Measurements from ENCODE around the gene LIFR. TPM values are rescaled to one million over a fixed set of nuclear protein-coding genes. Genes with fewer than 3 reads are reported as not detected.
"Not testable (repeated sequence)": the region's sequence is repeated elsewhere in the genome, so short reads cannot be mapped to it uniquely, and the experiment has no call there.

The LIFR gene
- polyA plus RNA-seq, 10 donors, result 34.4 to 55.7 (median 46.4) TPM

GRCh38 chr5:38527475-38527874 is 29.0 kb downstream of the LIFR start:
- DNase-seq, result no peak

- DNase-seq, result no peak
Measured at GRCh38 chr5:38524022-38524421, 32.4 kb downstream of the LIFR start.

DNA sequence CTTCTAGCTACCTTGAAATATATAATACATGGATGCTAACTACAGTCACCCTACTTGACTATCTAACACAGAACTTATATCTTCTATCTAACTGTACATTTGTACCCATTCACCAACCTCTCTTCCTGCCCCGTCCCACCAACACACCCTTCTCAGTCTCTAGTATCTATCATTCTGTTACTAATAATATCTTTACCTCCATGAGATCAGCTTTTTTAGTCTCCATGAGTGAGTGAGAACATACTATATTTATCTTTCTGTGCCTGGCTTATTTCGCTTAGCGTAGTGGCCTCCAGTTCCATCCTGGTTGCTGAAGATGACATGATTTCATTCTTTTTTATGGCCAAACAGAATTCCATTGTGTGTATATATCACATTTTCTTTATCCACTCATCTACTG is 37.0 kb downstream of the LIFR start:
- no peak for DNase-seq

DNA sequence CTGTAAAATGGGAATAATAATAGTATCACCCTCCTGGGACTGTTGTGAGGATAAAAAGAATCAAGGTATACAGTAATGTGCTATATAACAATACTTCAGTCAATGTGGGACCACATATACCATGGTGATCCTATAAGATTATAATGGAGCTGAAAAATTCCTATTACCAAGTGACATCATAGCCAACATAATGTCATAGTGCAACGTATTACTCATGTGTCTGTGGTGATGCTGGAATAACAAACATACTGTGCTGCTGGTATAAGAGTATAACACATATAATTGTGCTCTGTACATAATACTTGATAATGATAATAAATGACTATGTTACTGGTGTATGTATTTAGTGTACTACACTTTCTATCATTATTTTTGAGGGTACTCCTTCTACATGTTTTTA is 38.1 kb downstream of the LIFR start:
- DNase-seq, result no peak

DNA sequence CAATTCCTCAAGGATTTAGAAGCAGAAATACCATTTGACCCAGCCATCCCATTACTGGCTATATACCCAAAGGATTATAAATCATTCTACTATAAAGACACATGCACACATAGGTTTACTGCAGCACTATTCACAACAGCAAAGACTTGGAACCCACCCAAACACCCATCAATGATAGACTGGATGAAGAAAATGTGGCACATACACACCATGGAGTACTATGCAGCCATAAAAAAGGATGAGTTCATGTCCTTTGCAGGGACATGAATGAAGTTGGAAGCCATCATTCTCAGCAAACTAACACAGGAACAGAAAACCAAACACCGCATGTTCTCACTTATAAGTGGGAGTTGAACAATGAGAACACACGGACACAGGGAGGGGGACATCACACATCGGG is 39.8 kb downstream of the LIFR start:
- DNase-seq, result not testable (repeated sequence)

GRCh38 chr5:38515646-38516045 is 40.8 kb downstream of the LIFR start:
- DNase-seq, result no peak

GRCh38 chr5:38515092-38515491 is 41.4 kb downstream of the LIFR start:
- no peak for DNase-seq

- peak in 2 of 3 donors; percentile 24 to 85 for DNase-seq
Measured at GRCh38 chr5:38509185-38509584, 47.3 kb downstream of the LIFR start.

GRCh38 chr5:38506302-38506701 is 50.1 kb downstream of the LIFR start:
- DNase-seq, result no peak

GRCh38 chr5:38500573-38501260 is 55.7 kb downstream of the LIFR start:
- peak in 1 of 3 donors; percentile 43 for DNase-seq

GRCh38 chr5:38497946-38498345 is 58.5 kb downstream of the LIFR start:
- DNase-seq, result peak in 1 of 3 donors; percentile 26

DNA sequence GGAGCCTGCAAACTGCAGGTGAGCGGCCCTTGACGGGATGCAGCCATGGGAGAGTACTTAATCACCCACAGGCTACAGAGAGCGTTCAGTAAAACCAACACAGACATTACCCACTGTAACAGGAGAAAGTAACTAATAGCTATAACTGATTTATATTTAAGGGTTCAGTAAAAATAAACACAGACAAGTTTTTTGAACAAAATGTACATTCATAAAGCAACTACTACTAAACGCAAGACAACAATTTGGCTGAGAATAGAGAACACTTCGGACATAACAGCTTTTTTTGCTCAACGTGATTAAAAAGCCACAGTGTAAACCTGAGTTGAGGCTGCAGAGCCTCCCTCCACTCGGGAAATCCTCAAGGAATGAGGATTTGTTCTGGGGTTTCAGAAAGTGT is 61.7 kb downstream of the LIFR start:
- DNase-seq, result no peak

DNA sequence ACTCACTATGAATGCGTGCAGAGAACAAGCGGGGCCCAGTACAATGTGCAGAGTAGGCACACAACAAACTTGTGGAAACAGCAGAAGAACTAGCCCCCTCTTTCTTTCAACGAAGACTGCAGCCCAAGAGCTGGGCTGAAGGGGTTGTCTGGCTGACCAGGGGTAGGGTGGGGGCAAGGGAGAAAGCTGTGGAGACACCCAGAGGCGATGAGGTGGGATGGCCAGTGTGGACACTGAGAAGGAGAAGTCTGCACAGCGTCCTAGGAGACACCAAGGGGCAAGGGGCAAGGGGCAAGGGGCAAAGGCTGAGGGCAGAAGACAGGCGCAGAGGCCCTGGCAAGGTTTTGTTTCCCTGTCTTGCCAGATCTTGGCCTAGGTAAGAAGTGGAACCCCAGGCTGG is 62.3 kb downstream of the LIFR start:
- DNase-seq, result no peak

GRCh38 chr5:38483805-38484398 is 72.5 kb downstream of the LIFR start:
- DNase-seq, result no peak

- DNase-seq, result no peak
Measured at GRCh38 chr5:38479315-38479904, 77.0 kb downstream of the LIFR start.

DNA sequence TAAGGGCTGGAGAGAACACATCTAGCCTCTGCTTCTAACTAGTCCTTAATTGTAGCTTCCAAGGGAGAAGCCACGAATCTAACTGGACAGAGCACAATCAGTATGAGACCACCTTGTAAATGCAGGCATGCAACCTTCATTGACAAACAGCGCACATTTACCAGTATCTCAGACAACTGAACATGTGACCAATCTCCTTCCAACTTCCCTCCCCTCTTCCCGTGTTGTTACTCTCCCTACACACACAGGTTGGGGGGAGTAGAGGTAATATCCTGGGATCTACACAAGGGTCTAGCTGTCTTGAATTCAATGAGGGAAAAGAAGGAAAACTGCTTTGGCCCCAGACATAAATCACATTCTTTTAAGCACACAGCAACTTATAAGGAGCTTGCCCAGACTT is 77.6 kb downstream of the LIFR start:
- peak in 1 of 3 donors; percentile 31 for DNase-seq

DNA sequence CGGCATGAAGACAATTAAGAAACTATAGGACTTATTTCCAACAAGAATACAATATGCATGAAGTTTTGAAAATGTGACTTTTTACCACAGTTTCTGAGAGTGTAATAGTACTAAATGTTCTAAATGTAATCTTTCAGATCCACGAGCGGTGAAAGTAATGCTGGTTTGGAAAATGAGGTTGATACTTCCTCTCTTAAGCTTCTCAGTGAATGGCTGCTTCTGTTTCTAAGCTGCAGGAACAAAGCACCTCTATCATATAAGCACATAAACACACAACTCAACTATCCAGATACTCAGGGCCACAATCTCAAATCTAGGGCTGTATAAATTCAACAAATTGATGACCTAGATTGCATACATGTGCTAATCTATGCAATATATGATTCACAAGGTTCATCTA is 78.3 kb downstream of the LIFR start:
- no peak for DNase-seq

GRCh38 chr5:38473008-38473407 is 83.4 kb downstream of the LIFR start:
- no peak for DNase-seq

DNA sequence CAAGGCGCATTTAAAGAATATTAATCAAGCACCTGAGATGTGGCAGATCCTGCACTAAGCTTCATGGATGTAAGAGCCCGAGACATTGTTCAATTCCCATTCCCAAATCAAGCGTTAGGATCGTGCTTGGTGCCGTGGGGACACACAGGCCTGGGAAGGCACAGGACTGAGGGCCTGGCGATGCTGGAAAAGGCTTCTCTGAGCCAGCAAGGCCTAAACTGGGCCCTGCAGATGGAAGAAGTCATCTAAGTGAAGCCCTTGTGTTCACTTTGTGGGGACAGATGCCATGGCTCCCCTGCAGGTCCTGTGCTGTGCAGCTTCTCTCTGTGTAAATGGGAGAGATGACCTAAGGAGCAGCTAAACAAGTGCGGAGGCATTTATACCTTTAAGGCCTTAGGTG is 83.9 kb downstream of the LIFR start:
- no peak for DNase-seq

- no peak for DNase-seq
Measured at GRCh38 chr5:38471709-38472108, 84.7 kb downstream of the LIFR start.

DNA sequence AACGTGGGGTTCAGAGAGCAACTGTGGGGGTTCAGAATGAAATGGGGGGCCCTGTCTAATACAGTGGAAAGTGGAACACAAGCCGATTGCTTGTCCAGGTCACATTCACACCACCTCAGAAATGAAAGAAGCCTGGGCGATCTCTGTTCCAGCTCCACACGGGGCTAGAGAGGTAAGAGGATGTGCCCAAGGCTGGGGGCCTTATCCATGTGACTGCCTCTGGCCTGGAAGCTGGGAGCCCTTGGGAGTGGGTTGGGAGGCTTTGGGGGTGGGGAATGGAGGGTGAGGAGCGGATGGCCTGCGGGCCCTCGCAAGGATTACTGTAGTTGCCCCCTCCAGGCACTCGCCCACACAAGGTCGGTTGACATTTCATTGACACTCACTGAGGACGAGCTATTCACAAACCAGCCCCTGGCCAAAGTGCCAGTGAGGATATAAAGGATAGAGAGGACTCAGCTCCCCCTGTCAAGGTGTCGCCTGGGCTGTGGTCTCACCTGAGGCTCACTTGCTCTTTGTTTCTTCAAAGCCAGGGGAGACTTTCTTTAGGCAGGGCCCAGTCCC is 86.7 kb downstream of the LIFR start:
- no peak for DNase-seq

DNA sequence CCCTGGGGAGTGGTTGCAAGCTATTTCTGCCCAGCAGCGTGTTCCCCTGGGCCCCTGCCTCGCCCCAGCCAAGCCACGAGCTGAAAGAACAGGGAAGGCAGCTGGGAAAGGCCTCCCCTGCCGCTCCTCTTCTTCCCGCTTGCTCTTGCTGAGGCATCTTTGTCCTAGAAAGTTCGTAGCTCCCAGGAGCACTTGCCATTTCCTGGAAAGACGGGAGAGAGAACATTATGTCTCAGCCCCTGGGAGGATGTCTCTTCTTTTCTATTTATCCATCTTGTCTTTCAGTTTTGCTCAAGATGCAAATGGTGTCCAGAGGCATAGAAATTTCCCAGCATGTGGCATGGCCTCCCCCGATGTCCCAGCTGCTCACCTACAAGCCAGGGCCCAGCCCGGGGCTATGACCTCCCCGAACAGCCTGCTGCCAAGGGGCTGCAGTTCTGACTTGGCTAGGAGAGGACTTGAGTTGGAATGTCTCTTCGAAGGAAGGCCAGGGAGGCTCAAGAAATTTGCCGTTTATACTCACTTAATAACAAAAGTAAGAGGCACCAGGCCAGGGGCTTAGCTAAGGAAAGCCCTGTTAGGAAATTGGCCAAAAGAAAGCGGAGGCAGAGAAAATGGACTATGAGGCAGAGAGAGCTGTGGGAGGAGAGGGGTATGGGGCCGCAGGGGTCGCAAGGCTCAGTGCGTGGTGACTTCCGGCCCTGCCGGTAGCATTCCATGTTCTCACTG is 87.3 kb downstream of the LIFR start:
- peak in 2 of 3 donors; percentile 85 to 93 for DNase-seq

Measured in muscle of back (tissue), 11 donors.